H1 (cell line): ENCODE data around the gene MRPL33. TPM values are rescaled to one million over a fixed set of nuclear protein-coding genes. Genes with fewer than 3 reads are reported as not detected.

Experiments used
- EZH2 ChIP-seq: fragments of 200-600 bp; sonication (generic); IDR thresholded peaks from 2 replicates; pipeline ENCODE4 v1.7.1; 2012; ENCODE audit warnings: low read depth, mild to moderate bottlenecking, moderate library complexity, low read length, inconsistent platforms; ENCODE audit not compliant: severe bottlenecking
- polyA plus RNA-seq, 7 experiments: library from polyadenylated mRNA; depleted of rRNA in 3 of 7; stranded (reverse) in 5 of 7; unstranded in 2 of 7; fragments of >200 nt in 5 of 7; fragments of 200-250 nt in 2 of 7; gene quantifications; 1 replicate in 5 of 7; 2 replicates in 1 of 7; 4 replicates in 1 of 7; pipeline versions ENCODE4 v1.2.1 to v1.2.3, GENCODE V29; 2011 to 2013; ENCODE audit warnings: missing spikeins in 2 of 7, mixed read lengths in 2 of 7
- total RNA-seq: library from RNA; stranded (reverse); fragmentation: NEBNext Ultra II Directional; extraction: Animal tissue kit (Norgen Biotek cat#: 25700); gene quantifications from 2 replicates; pipeline ENCODE4 v1.2.1, GENCODE V29; 2021
- TF ChIP-seq, protein P1 (sequence below): fragments of 300-600 bp; sonication (generic); IDR thresholded peaks from 2 replicates; pipeline ENCODE4 v1.7.1; 2012; ENCODE audit warnings: low read length, moderate library complexity, mild to moderate bottlenecking, inconsistent platforms; ENCODE audit not compliant: insufficient replicate concordance

MRPL33 gene
- total and polyA plus RNA-seq, 2 of the 8 experiments (the other 6 are each of a cell fraction or from before 2014, with no cell fraction given), result 24.3 to 62.9 TPM

GRCh38 chr2:27795868-27796277, 24.4 kb downstream of the MRPL33 start (continued):
- TF ChIP-seq, protein P1, sequence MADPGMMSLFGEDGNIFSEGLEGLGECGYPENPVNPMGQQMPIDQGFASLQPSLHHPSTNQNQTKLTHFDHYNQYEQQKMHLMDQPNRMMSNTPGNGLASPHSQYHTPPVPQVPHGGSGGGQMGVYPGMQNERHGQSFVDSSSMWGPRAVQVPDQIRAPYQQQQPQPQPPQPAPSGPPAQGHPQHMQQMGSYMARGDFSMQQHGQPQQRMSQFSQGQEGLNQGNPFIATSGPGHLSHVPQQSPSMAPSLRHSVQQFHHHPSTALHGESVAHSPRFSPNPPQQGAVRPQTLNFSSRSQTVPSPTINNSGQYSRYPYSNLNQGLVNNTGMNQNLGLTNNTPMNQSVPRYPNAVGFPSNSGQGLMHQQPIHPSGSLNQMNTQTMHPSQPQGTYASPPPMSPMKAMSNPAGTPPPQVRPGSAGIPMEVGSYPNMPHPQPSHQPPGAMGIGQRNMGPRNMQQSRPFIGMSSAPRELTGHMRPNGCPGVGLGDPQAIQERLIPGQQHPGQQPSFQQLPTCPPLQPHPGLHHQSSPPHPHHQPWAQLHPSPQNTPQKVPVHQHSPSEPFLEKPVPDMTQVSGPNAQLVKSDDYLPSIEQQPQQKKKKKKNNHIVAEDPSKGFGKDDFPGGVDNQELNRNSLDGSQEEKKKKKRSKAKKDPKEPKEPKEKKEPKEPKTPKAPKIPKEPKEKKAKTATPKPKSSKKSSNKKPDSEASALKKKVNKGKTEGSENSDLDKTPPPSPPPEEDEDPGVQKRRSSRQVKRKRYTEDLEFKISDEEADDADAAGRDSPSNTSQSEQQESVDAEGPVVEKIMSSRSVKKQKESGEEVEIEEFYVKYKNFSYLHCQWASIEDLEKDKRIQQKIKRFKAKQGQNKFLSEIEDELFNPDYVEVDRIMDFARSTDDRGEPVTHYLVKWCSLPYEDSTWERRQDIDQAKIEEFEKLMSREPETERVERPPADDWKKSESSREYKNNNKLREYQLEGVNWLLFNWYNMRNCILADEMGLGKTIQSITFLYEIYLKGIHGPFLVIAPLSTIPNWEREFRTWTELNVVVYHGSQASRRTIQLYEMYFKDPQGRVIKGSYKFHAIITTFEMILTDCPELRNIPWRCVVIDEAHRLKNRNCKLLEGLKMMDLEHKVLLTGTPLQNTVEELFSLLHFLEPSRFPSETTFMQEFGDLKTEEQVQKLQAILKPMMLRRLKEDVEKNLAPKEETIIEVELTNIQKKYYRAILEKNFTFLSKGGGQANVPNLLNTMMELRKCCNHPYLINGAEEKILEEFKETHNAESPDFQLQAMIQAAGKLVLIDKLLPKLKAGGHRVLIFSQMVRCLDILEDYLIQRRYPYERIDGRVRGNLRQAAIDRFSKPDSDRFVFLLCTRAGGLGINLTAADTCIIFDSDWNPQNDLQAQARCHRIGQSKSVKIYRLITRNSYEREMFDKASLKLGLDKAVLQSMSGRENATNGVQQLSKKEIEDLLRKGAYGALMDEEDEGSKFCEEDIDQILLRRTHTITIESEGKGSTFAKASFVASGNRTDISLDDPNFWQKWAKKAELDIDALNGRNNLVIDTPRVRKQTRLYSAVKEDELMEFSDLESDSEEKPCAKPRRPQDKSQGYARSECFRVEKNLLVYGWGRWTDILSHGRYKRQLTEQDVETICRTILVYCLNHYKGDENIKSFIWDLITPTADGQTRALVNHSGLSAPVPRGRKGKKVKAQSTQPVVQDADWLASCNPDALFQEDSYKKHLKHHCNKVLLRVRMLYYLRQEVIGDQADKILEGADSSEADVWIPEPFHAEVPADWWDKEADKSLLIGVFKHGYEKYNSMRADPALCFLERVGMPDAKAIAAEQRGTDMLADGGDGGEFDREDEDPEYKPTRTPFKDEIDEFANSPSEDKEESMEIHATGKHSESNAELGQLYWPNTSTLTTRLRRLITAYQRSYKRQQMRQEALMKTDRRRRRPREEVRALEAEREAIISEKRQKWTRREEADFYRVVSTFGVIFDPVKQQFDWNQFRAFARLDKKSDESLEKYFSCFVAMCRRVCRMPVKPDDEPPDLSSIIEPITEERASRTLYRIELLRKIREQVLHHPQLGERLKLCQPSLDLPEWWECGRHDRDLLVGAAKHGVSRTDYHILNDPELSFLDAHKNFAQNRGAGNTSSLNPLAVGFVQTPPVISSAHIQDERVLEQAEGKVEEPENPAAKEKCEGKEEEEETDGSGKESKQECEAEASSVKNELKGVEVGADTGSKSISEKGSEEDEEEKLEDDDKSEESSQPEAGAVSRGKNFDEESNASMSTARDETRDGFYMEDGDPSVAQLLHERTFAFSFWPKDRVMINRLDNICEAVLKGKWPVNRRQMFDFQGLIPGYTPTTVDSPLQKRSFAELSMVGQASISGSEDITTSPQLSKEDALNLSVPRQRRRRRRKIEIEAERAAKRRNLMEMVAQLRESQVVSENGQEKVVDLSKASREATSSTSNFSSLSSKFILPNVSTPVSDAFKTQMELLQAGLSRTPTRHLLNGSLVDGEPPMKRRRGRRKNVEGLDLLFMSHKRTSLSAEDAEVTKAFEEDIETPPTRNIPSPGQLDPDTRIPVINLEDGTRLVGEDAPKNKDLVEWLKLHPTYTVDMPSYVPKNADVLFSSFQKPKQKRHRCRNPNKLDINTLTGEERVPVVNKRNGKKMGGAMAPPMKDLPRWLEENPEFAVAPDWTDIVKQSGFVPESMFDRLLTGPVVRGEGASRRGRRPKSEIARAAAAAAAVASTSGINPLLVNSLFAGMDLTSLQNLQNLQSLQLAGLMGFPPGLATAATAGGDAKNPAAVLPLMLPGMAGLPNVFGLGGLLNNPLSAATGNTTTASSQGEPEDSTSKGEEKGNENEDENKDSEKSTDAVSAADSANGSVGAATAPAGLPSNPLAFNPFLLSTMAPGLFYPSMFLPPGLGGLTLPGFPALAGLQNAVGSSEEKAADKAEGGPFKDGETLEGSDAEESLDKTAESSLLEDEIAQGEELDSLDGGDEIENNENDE, result no peak
- no peak for TF ChIP-seq EZH2
